H54 (cell line): ENCODE data around the gene GRIK1.

Experiments
- DNase-seq: peaks from one replicate; pipeline ENCODE4 v3.0.0; 2011; ENCODE audit warnings: low spot score, mixed read lengths; ENCODE audit not compliant: insufficient read length
- FAIRE-seq: peaks from 3 replicates; lab custom pipeline; 2011; peaks lifted over from hg19 to GRCh38; lab: Jason Lieb, UNC
- POLR2A ChIP-seq: IDR thresholded peaks from 2 replicates; pipeline ENCODE4 v1.6.1; 2011; ENCODE audit warnings: low read depth, mild to moderate bottlenecking, low read length

GRIK1 gene

GRCh38 chr21:29661672-29662442, 277.9 kb downstream of the GRIK1 start:
- TF ChIP-seq POLR2A: no peak
- DNase-seq (no peak), FAIRE-seq (no peak)

GRCh38 chr21:29660047-29660720, 279.6 kb downstream of the GRIK1 start:
- no peak for TF ChIP-seq POLR2A
- DNase-seq (no peak), FAIRE-seq (no peak)

GRCh38 chr21:29658934-29659203, 280.9 kb downstream of the GRIK1 start:
- FAIRE-seq: no peak
- DNase-seq: no peak
- TF ChIP-seq POLR2A: no peak

- no peak for FAIRE-seq
Measured at GRCh38 chr21:29658177-29658933, 281.4 kb downstream of the GRIK1 start.

GRCh38 chr21:29657240-29657989, 282.4 kb downstream of the GRIK1 start:
- FAIRE-seq: no peak
- TF ChIP-seq POLR2A: no peak
- DNase-seq: no peak

More at GRCh38 chr21:29658177-29658933, 281.4 kb downstream of the GRIK1 start:
- TF ChIP-seq POLR2A: no peak
- no peak for DNase-seq

GRCh38 chr21:29656504-29657239, 283.1 kb downstream of the GRIK1 start:
- DNase-seq: peak; percentile 39
- peak; percentile 96 for FAIRE-seq
- no peak for TF ChIP-seq POLR2A

- FAIRE-seq: no peak
- DNase-seq: no peak
- no peak for TF ChIP-seq POLR2A
Measured at GRCh38 chr21:29655577-29655976, 284.2 kb downstream of the GRIK1 start.

GRCh38 chr21:29654855-29655254, 284.9 kb downstream of the GRIK1 start:
- DNase-seq: no peak
- no peak for FAIRE-seq
- no peak for TF ChIP-seq POLR2A

GRCh38 chr21:29654203-29654602, 285.6 kb downstream of the GRIK1 start:
- no peak for TF ChIP-seq POLR2A
- no peak for FAIRE-seq
- no peak for DNase-seq

GRCh38 chr21:29650523-29651022, 289.2 kb downstream of the GRIK1 start:
- TF ChIP-seq POLR2A: no peak
- no peak for FAIRE-seq
- DNase-seq: no peak

- FAIRE-seq (no peak), DNase-seq (no peak)
- TF ChIP-seq POLR2A: no peak
Measured at GRCh38 chr21:29649406-29649814, 290.4 kb downstream of the GRIK1 start.

- DNase-seq (no peak), FAIRE-seq (no peak)
Measured at GRCh38 chr21:29648710-29649240, 291.0 kb downstream of the GRIK1 start.

GRCh38 chr21:29647353-29647781, 292.4 kb downstream of the GRIK1 start:
- no peak for FAIRE-seq
- TF ChIP-seq POLR2A: no peak
- DNase-seq: no peak

More at GRCh38 chr21:29648710-29649240, 291.0 kb downstream of the GRIK1 start:
- no peak for TF ChIP-seq POLR2A
